ENCODE data around the gene ABCB11. TPM values are rescaled to one million over a fixed set of nuclear protein-coding genes. Genes with fewer than 3 reads are reported as not detected.

ABCB11 gene
- total and polyA plus RNA-seq, 9 of the 15 experiments (the other 6 are each of a cell fraction or from before 2014, with no cell fraction given) = 0.04 to 0.51 (median 0.10) TPM; not detected in 1

GRCh38 chr2:169038338-169038757 is 7.2 kb upstream of the ABCB11 start (continued):
- TF ChIP-seq BRF2 (IDR thresholded peaks at IDR 0.05; ENCODE audit: borderline replicate concordance, insufficient read depth, insufficient read length) = no peak
- no peak for TF ChIP-seq RREB1 (CRISPR knock-in tag; IDR thresholded peaks at IDR 0.05)
- no peak for TF ChIP-seq ZNF3 (CRISPR knock-in tag; IDR thresholded peaks at IDR 0.05)
- TF ChIP-seq ZBTB33 (CRISPR knock-in tag; IDR thresholded peaks at IDR 0.05) = no peak
- TF ChIP-seq DMBX1 (CRISPR knock-in tag; IDR thresholded peaks at IDR 0.05; ENCODE audit: borderline replicate concordance) = no peak; the same call in 1 of the 2 replicates
- TF ChIP-seq CBFA2T3 (IDR thresholded peaks at IDR 0.05) = peak; percentile 52
- 0 out of 2 replicates have a peak, but pooled peaks have one; percentile 28 for TF ChIP-seq TCF3 (CRISPR knock-in tag; IDR thresholded peaks at IDR 0.05)
- no peak for TF ChIP-seq FOXM1 (IDR thresholded peaks at IDR 0.05; ENCODE audit: low read depth)
- no peak for TF ChIP-seq FOXM1 (CRISPR knock-in tag; IDR thresholded peaks at IDR 0.05; ENCODE audit: low read depth)
- no peak for TF ChIP-seq ZNF655 (CRISPR knock-in tag; IDR thresholded peaks at IDR 0.05)
- no peak for TF ChIP-seq ZNF609 (CRISPR knock-in tag; IDR thresholded peaks at IDR 0.05; ENCODE audit: borderline replicate concordance)
- no peak for TF ChIP-seq ZNF41 (CRISPR knock-in tag; conservative IDR thresholded peaks at IDR 0.05)
- TF ChIP-seq ZNF445 (CRISPR knock-in tag; IDR thresholded peaks at IDR 0.05; ENCODE audit: low read depth) = no peak
